ENCODE results near the gene MRPL51. TPM values are rescaled to one million over a fixed set of nuclear protein-coding genes. Genes with fewer than 3 reads are reported as not detected.
"Not testable (repeated sequence)": the region's sequence is repeated elsewhere in the genome, so short reads cannot be mapped to it uniquely, and the experiment has no call there.

Gene MRPL51
- total RNA-seq, 1 donor from 2014 or later: 277 TPM

- Mint-ChIP-seq H3K4me1 (peaks cover 8% of the 10 kb centered on the region), H3K9me3 (no peaks in the 10 kb centered on the region), H3K36me3 (ENCODE audit: low read depth) (peaks cover 95% of the 10 kb centered on the region), H3K27me3 (no peaks in the 10 kb centered on the region), H3K4me3 (no peak overlapping the region), H3K27ac (peak overlapping the region; percentile 58)
- DNase-seq: no peak
- intact Hi-C loops (cut with micrococcal nuclease): no loop called here
These were observed 33.1 kb upstream of the MRPL51 start for GRCh38 chr12:6526201-6526600.

GRCh38 chr12:6524648-6525047 is 31.6 kb upstream of the MRPL51 start:
- peaks cover 89% of the 10 kb centered on the region for H3K36me3 Mint-ChIP-seq (ENCODE audit: low read depth)
- no peak for DNase-seq
- H3K4me3 Mint-ChIP-seq: no peak overlapping the region
- H3K9me3 Mint-ChIP-seq: no peaks in the 10 kb centered on the region
- H3K27me3 Mint-ChIP-seq: no peaks in the 10 kb centered on the region
- H3K4me1 Mint-ChIP-seq: peaks cover 6% of the 10 kb centered on the region
- H3K27ac Mint-ChIP-seq: no peak overlapping the region
- intact Hi-C loops (cut with micrococcal nuclease): no loop called here

GRCh38 chr12:6523708-6524107 is 30.6 kb upstream of the MRPL51 start:
- Mint-ChIP-seq H3K9me3 (no peaks in the 10 kb centered on the region), H3K27ac (no peak overlapping the region), H3K36me3 (ENCODE audit: low read depth) (peaks cover 86% of the 10 kb centered on the region), H3K4me3 (no peak overlapping the region), H3K27me3 (no peaks in the 10 kb centered on the region), H3K4me1 (peaks cover 6% of the 10 kb centered on the region)
- intact Hi-C loops (cut with micrococcal nuclease): no loop called here
- no peak for DNase-seq

GRCh38 chr12:6522193-6522592 is 29.1 kb upstream of the MRPL51 start:
- intact Hi-C loops (cut with micrococcal nuclease): no loop called here
- H3K9me3 Mint-ChIP-seq: no peaks in the 10 kb centered on the region
- peaks cover 6% of the 10 kb centered on the region for H3K4me1 Mint-ChIP-seq
- H3K27ac Mint-ChIP-seq: no peak overlapping the region
- DNase-seq: no peak
- peaks cover 82% of the 10 kb centered on the region for H3K36me3 Mint-ChIP-seq (ENCODE audit: low read depth)
- H3K4me3 Mint-ChIP-seq: no peak overlapping the region
- H3K27me3 Mint-ChIP-seq: no peaks in the 10 kb centered on the region

- peak overlapping the region; percentile 79 for H3K27ac Mint-ChIP-seq
These were observed 27.1 kb upstream of the MRPL51 start for GRCh38 chr12:6520186-6520585.

GRCh38 chr12:6508087-6508486 is 15.0 kb upstream of the MRPL51 start:
- no peaks in the 10 kb centered on the region for H3K9me3 Mint-ChIP-seq
- no peaks in the 10 kb centered on the region for H3K27me3 Mint-ChIP-seq
- no peak overlapping the region for H3K4me3 Mint-ChIP-seq
- H3K27ac Mint-ChIP-seq: no peak overlapping the region
- peaks cover 40% of the 10 kb centered on the region for H3K36me3 Mint-ChIP-seq (ENCODE audit: low read depth)
- intact Hi-C loops (cut with micrococcal nuclease): no loop called here
- DNase-seq: no peak
- peaks cover 14% of the 10 kb centered on the region for H3K4me1 Mint-ChIP-seq

More at GRCh38 chr12:6520186-6520585, 27.1 kb upstream of the MRPL51 start:
- H3K27me3 Mint-ChIP-seq: no peaks in the 10 kb centered on the region
- no peak for DNase-seq
- H3K4me3 Mint-ChIP-seq: no peak overlapping the region
- no peaks in the 10 kb centered on the region for H3K9me3 Mint-ChIP-seq
- peaks cover 75% of the 10 kb centered on the region for H3K36me3 Mint-ChIP-seq (ENCODE audit: low read depth)
- H3K4me1 Mint-ChIP-seq: peaks cover 6% of the 10 kb centered on the region
- intact Hi-C loops (cut with micrococcal nuclease): no loop called here

- no peaks in the 10 kb centered on the region for H3K9me3 Mint-ChIP-seq
- peaks cover 35% of the 10 kb centered on the region for H3K36me3 Mint-ChIP-seq (ENCODE audit: low read depth)
- peaks cover 14% of the 10 kb centered on the region for H3K4me1 Mint-ChIP-seq
- H3K4me3 Mint-ChIP-seq: no peak overlapping the region
- peak overlapping the region; percentile 34 for H3K27ac Mint-ChIP-seq
- H3K27me3 Mint-ChIP-seq: no peaks in the 10 kb centered on the region
- DNase-seq: no peak
- intact Hi-C loops (cut with micrococcal nuclease): no loop called here
These were observed 14.3 kb upstream of the MRPL51 start for GRCh38 chr12:6507102-6507998.

- intact Hi-C loops (cut with micrococcal nuclease): no loop called here
These were observed 7.4 kb upstream of the MRPL51 start for GRCh38 chr12:6500466-6500865.

GRCh38 chr12:6497291-6497690 is 4.2 kb upstream of the MRPL51 start:
- DNase-seq; H3K9me3 Mint-ChIP-seq; intact Hi-C loops (cut with micrococcal nuclease); H3K27me3 Mint-ChIP-seq: not testable (repeated sequence)
- Mint-ChIP-seq H3K4me1 (peaks cover 25% of the 10 kb centered on the region), H3K36me3 (ENCODE audit: low read depth) (peaks cover 36% of the 10 kb centered on the region), H3K4me3 (peak overlapping the region; percentile 52), H3K27ac (peak overlapping the region; percentile 39)

More at GRCh38 chr12:6500466-6500865, 7.4 kb upstream of the MRPL51 start:
- Mint-ChIP-seq H3K36me3 (ENCODE audit: low read depth) (peaks cover 29% of the 10 kb centered on the region), H3K9me3 (no peaks in the 10 kb centered on the region), H3K4me3 (no peak overlapping the region), H3K27me3 (no peaks in the 10 kb centered on the region), H3K4me1 (peaks cover 15% of the 10 kb centered on the region), H3K27ac (no peak overlapping the region)
- DNase-seq: no peak

GRCh38 chr12:6494968-6495367 is 1.9 kb upstream of the MRPL51 start:
- intact Hi-C loops (cut with micrococcal nuclease): loop anchor here (1.0 to 5.0 kb wide), 2 partner anchors 37 to 357 kb away; partner anchors contain the start of genes CDCA3 and USP5

GRCh38 chr12:6494258-6494743 is 1.2 kb upstream of the MRPL51 start:
- Mint-ChIP-seq H3K27me3 (no peaks in the 10 kb centered on the region), H3K36me3 (ENCODE audit: low read depth) (peaks cover 45% of the 10 kb centered on the region), H3K27ac (peak overlapping the region; percentile 97), H3K4me3 (peak overlapping the region; percentile 95), H3K4me1 (peaks cover 34% of the 10 kb centered on the region), H3K9me3 (no peaks in the 10 kb centered on the region)
- DNase-seq: no peak
- intact Hi-C loops (cut with micrococcal nuclease): loop anchor here (1.0 to 5.0 kb wide), 2 partner anchors 38 to 358 kb away; partner anchors contain the start of genes CDCA3 and USP5

More at GRCh38 chr12:6494968-6495367, 1.9 kb upstream of the MRPL51 start:
- H3K27ac Mint-ChIP-seq: peak overlapping the region; percentile 97
- H3K4me3 Mint-ChIP-seq: peak overlapping the region; percentile 95
- peaks cover 34% of the 10 kb centered on the region for H3K4me1 Mint-ChIP-seq
- no peaks in the 10 kb centered on the region for H3K27me3 Mint-ChIP-seq
- DNase-seq: no peak
- peaks cover 46% of the 10 kb centered on the region for H3K36me3 Mint-ChIP-seq (ENCODE audit: low read depth)
- no peaks in the 10 kb centered on the region for H3K9me3 Mint-ChIP-seq

GRCh38 chr12:6493497-6494257 is 615 bp upstream of the MRPL51 start, which contains the start of gene NCAPD2:
TSS of gene NCAPD2 (plus strand) at chr12:6494102. CDS start at chr12:6495099, 997 bp downstream.
- Mint-ChIP-seq H3K36me3 (ENCODE audit: low read depth) (peaks cover 43% of the 10 kb centered on the region), H3K4me1 (peaks cover 34% of the 10 kb centered on the region), H3K27ac (peak within 1 kb of the TSS; percentile 98), H3K4me3 (peak within 1 kb of the TSS; percentile 95), H3K9me3 (no peaks in the 10 kb centered on the region), H3K27me3 (no peaks in the 10 kb centered on the region)
- peak; percentile 99 for DNase-seq
- intact Hi-C loops (cut with micrococcal nuclease): loop anchor here (1.0 to 5.0 kb wide), 7 partner anchors 23 to 359 kb away; partner anchors contain the start of genes CDCA3, ING4, USP5 and VAMP1

- not testable (repeated sequence) for DNase-seq, H3K27ac Mint-ChIP-seq, H3K27me3 Mint-ChIP-seq, H3K4me3 Mint-ChIP-seq, H3K9me3 Mint-ChIP-seq
- peaks cover 23% of the 10 kb centered on the region for H3K36me3 Mint-ChIP-seq (ENCODE audit: low read depth)
- intact Hi-C loops (cut with micrococcal nuclease): loop anchor here (5.0 kb wide), 1 partner anchor 362 kb away; the partner anchor contains the start of genes CDCA3 and USP5
- peaks cover 20% of the 10 kb centered on the region for H3K4me1 Mint-ChIP-seq
These were observed 2.4 kb downstream of the MRPL51 start for GRCh38 chr12:6490673-6491072.
